ENCODE data around the gene SRPK2. TPM values are rescaled to one million over a fixed set of nuclear protein-coding genes. Genes with fewer than 3 reads are reported as not detected.

The SRPK2 gene
- total and polyA plus RNA-seq, 2 of the 13 experiments (the other 11 are each of a cell fraction or from before 2014, with no cell fraction given), result 10.1 to 22.3 TPM

- no peak for TF ChIP-seq ZNF816 (CRISPR knock-in tag; IDR thresholded peaks at IDR 0.05; ENCODE audit: borderline replicate concordance)
- TF ChIP-seq PRPF4 (IDR thresholded peaks at IDR 0.05; ENCODE audit: low read depth, low read length, poor library complexity, severe bottlenecking), result no peak
- no peak for TF ChIP-seq GTF2F1 (IDR thresholded peaks at IDR 0.05; ENCODE audit: low read length)
- no peak for TF ChIP-seq ZSCAN5A (CRISPR knock-in tag; IDR thresholded peaks at IDR 0.05; ENCODE audit: borderline replicate concordance)
- TF ChIP-seq MXD3 (CRISPR knock-in tag; IDR thresholded peaks at IDR 0.05), result no peak
- no peak for TF ChIP-seq RFX3 (CRISPR knock-in tag; IDR thresholded peaks at IDR 0.05)
- TF ChIP-seq DNMT3B (CRISPR knock-in tag; conservative IDR thresholded peaks at IDR 0.05), result no peak
- peak; percentile 37; the same call in 1 of the 2 replicates for TF ChIP-seq ELF1 (CRISPR knock-in tag; IDR thresholded peaks at IDR 0.05)
- TF ChIP-seq ZBTB20 (CRISPR knock-in tag; IDR thresholded peaks at IDR 0.05; ENCODE audit: borderline replicate concordance, low read depth), result no peak
- no peak for TF ChIP-seq AHR (CRISPR knock-in tag; IDR thresholded peaks at IDR 0.05)
- TF ChIP-seq ZSCAN21 (CRISPR knock-in tag; IDR thresholded peaks at IDR 0.05; ENCODE audit: borderline replicate concordance), result no peak
- no peak for TF ChIP-seq NONO (IDR thresholded peaks at IDR 0.05)
- TF ChIP-seq NONO (CRISPR knock-in tag; conservative IDR thresholded peaks at IDR 0.05), result peak; percentile 47; the same call in 1 of the 2 replicates
- TF ChIP-seq HDAC6 (IDR thresholded peaks at IDR 0.05; ENCODE audit: low read depth, low read length), result no peak
- TF ChIP-seq ZSCAN12 (CRISPR knock-in tag; IDR thresholded peaks at IDR 0.05), result no peak
- TF ChIP-seq SOX13 (IDR thresholded peaks at IDR 0.05), result no peak
- TF ChIP-seq SOX13 (CRISPR knock-in tag; conservative IDR thresholded peaks at IDR 0.05 in 1 of 2, IDR thresholded peaks at IDR 0.05 in 1 of 2), result no peak
- TF ChIP-seq HDAC2 (CRISPR knock-in tag; IDR thresholded peaks at IDR 0.05), result peak; percentile 73
- peak; percentile 92 for TF ChIP-seq KDM1A (CRISPR knock-in tag; IDR thresholded peaks at IDR 0.05)
- TF ChIP-seq SRSF9 (IDR thresholded peaks at IDR 0.05; ENCODE audit: borderline replicate concordance, insufficient read depth, low read depth, low read length, poor library complexity, severe bottlenecking), result no peak
- TF ChIP-seq, protein P1, sequence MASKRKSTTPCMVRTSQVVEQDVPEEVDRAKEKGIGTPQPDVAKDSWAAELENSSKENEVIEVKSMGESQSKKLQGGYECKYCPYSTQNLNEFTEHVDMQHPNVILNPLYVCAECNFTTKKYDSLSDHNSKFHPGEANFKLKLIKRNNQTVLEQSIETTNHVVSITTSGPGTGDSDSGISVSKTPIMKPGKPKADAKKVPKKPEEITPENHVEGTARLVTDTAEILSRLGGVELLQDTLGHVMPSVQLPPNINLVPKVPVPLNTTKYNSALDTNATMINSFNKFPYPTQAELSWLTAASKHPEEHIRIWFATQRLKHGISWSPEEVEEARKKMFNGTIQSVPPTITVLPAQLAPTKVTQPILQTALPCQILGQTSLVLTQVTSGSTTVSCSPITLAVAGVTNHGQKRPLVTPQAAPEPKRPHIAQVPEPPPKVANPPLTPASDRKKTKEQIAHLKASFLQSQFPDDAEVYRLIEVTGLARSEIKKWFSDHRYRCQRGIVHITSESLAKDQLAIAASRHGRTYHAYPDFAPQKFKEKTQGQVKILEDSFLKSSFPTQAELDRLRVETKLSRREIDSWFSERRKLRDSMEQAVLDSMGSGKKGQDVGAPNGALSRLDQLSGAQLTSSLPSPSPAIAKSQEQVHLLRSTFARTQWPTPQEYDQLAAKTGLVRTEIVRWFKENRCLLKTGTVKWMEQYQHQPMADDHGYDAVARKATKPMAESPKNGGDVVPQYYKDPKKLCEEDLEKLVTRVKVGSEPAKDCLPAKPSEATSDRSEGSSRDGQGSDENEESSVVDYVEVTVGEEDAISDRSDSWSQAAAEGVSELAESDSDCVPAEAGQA (IDR thresholded peaks at IDR 0.05; ENCODE audit: low read depth), result no peak
- TF ChIP-seq, protein P1 (CRISPR knock-in tag; IDR thresholded peaks at IDR 0.05; ENCODE audit: borderline replicate concordance), result no peak
- TF ChIP-seq, protein P2, sequence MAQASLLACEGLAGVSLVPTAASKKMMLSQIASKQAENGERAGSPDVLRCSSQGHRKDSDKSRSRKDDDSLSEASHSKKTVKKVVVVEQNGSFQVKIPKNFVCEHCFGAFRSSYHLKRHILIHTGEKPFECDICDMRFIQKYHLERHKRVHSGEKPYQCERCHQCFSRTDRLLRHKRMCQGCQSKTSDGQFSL (CRISPR knock-in tag; IDR thresholded peaks at IDR 0.05), result no peak
- TF ChIP-seq ZNF160 (CRISPR knock-in tag; IDR thresholded peaks at IDR 0.05), result no peak
Observed at GRCh38 chr7:105389088-105389650, 448 bp upstream of the SRPK2 start (continued).

All from HepG2 (cell line).